Astrocyte (in vitro differentiated cells and primary cell): ENCODE measurements around the gene RUVBL1.

Source experiments
- CTCF ChIP-seq: IDR thresholded peaks from 2 replicates; pipeline ENCODE4 v1.5.1; 2011; ENCODE audit warnings: low read depth, mild to moderate bottlenecking, inconsistent platforms, low read length, moderate library complexity; ENCODE audit not compliant: insufficient read depth
- EZH2 ChIP-seq: IDR thresholded peaks from 2 replicates; pipeline ENCODE4 v1.6.1; 2012; ENCODE audit warnings: mild to moderate bottlenecking, low read length, inconsistent platforms; ENCODE audit not compliant: insufficient read depth

- TF ChIP-seq CTCF (no peak), EZH2 (no peak)
Measured at GRCh38 chr3:128127236-128127635, 3.6 kb upstream of the RUVBL1 start.
